Measurements from ENCODE around the gene CTSC. TPM values are rescaled to one million over a fixed set of nuclear protein-coding genes. Genes with fewer than 3 reads are reported as not detected.

CTSC gene
- total RNA-seq, 1 experiment from 2014 or later: 80.2 TPM

- no peaks in the 10 kb centered on the region for H3K36me3 ChIP-seq (ENCODE audit: control insufficient read depth, insufficient read depth, low read length)
- no peak for DNase-seq (ENCODE audit: low read depth, low spot score)
- intact Hi-C loops (cut with micrococcal nuclease; ENCODE audit: unreplicated experiment): no loop called here
- H3K4me3 ChIP-seq (ENCODE audit: low read depth in 2 of 2, low read length in 2 of 2): no peak overlapping the region
- POLR2A ChIA-PET: no interaction called here
- no peaks in the 10 kb centered on the region for H3K9me3 ChIP-seq (ENCODE audit: control insufficient read depth, insufficient read depth, low read depth, low read length)
- no TSS peak for BruUV-seq (replicated peaks)
- H3K27me3 ChIP-seq (ENCODE audit: control insufficient read depth, insufficient read depth, low read length): no peaks in the 10 kb centered on the region
- CTCF ChIA-PET: no interaction called here
- H3K27ac ChIP-seq (ENCODE audit: low read length): no peak overlapping the region
- in situ Hi-C loops (cut with HindIII; ENCODE audit: low pct_unique_long_range_greater_than_20kb, low sequenced_read_pairs): no loop called here
- H3K4me1 ChIP-seq (ENCODE audit: control insufficient read depth, insufficient read depth, low read length): peaks cover 2% of the 10 kb centered on the region; the same call in 1 of the 2 replicates
- no peak for ATAC-seq
- no peak for TF ChIP-seq TCF7L2 (IDR thresholded peaks at IDR 0.05; ENCODE audit: low read depth, low read length)
- TF ChIP-seq POLR2AphosphoS5 (IDR thresholded peaks at IDR 0.05; ENCODE audit: low read depth, low read length): no peak
- TF ChIP-seq SIN3A (IDR thresholded peaks at IDR 0.05; ENCODE audit: borderline replicate concordance, insufficient read depth, low read depth, low read length): no peak
- TF ChIP-seq, protein P1, sequence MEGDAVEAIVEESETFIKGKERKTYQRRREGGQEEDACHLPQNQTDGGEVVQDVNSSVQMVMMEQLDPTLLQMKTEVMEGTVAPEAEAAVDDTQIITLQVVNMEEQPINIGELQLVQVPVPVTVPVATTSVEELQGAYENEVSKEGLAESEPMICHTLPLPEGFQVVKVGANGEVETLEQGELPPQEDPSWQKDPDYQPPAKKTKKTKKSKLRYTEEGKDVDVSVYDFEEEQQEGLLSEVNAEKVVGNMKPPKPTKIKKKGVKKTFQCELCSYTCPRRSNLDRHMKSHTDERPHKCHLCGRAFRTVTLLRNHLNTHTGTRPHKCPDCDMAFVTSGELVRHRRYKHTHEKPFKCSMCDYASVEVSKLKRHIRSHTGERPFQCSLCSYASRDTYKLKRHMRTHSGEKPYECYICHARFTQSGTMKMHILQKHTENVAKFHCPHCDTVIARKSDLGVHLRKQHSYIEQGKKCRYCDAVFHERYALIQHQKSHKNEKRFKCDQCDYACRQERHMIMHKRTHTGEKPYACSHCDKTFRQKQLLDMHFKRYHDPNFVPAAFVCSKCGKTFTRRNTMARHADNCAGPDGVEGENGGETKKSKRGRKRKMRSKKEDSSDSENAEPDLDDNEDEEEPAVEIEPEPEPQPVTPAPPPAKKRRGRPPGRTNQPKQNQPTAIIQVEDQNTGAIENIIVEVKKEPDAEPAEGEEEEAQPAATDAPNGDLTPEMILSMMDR (IDR thresholded peaks at IDR 0.05): no peak
- TF ChIP-seq REST (IDR thresholded peaks at IDR 0.05; ENCODE audit: insufficient read depth in 1 of 2, low read depth in 2 of 2, low read length in 1 of 2): no peak
Observed at GRCh38 chr11:88315015-88315414, 22.5 kb downstream of the CTSC start.

DNA sequence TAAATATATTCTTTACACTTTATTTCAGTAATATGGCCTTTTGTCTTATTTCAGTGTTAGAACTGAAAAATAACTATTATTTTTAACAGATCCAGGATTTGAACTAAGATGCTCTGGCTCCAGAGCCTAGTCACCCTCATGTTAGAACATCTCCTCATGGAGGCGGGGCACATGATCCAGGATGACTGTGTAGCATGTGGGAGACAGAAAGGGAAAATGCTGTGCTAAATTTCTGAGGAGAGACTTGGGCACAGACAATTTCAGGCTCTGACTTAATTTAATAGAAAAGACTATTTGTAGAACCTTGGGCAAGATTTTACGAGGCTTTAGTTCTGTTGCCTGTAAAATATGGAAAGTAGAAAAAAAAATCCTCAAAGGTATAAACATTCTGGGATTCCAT, 24.1 kb downstream of the CTSC start:
- no peak for TF ChIP-seq TCF7L2 (IDR thresholded peaks at IDR 0.05; ENCODE audit: low read depth, low read length)
- no peak for TF ChIP-seq POLR2AphosphoS5 (IDR thresholded peaks at IDR 0.05; ENCODE audit: low read depth, low read length)
- no peaks in the 10 kb centered on the region for H3K4me1 ChIP-seq (ENCODE audit: control insufficient read depth, insufficient read depth, low read length)
- no peaks in the 10 kb centered on the region for H3K9me3 ChIP-seq (ENCODE audit: control insufficient read depth, insufficient read depth, low read depth, low read length)
- H3K27ac ChIP-seq (ENCODE audit: low read length): no peak overlapping the region
- intact Hi-C loops (cut with micrococcal nuclease; ENCODE audit: unreplicated experiment) (no loop called here), in situ Hi-C loops (cut with HindIII; ENCODE audit: low pct_unique_long_range_greater_than_20kb, low sequenced_read_pairs) (no loop called here)
- no peaks in the 10 kb centered on the region for H3K36me3 ChIP-seq (ENCODE audit: control insufficient read depth, insufficient read depth, low read length)
- DNase-seq (ENCODE audit: low read depth, low spot score) (no peak), ATAC-seq (no peak)
- POLR2A ChIA-PET: no interaction called here
- no peak overlapping the region for H3K4me3 ChIP-seq (ENCODE audit: low read depth in 2 of 2, low read length in 2 of 2)
- CTCF ChIA-PET: no interaction called here
- no peaks in the 10 kb centered on the region for H3K27me3 ChIP-seq (ENCODE audit: control insufficient read depth, insufficient read depth, low read length)
- no TSS peak for BruUV-seq (replicated peaks)

GRCh38 chr11:88312628-88313027, 24.9 kb downstream of the CTSC start:
- no TSS peak for BruUV-seq (replicated peaks)
- Histone ChIP-seq H3K36me3 (ENCODE audit: control insufficient read depth, insufficient read depth, low read length) (no peaks in the 10 kb centered on the region), H3K9me3 (ENCODE audit: control insufficient read depth, insufficient read depth, low read depth, low read length) (no peaks in the 10 kb centered on the region), H3K27ac (ENCODE audit: low read length) (no peak overlapping the region), H3K4me1 (ENCODE audit: control insufficient read depth, insufficient read depth, low read length) (no peaks in the 10 kb centered on the region), H3K4me3 (ENCODE audit: low read depth in 2 of 2, low read length in 2 of 2) (no peak overlapping the region), H3K27me3 (ENCODE audit: control insufficient read depth, insufficient read depth, low read length) (no peaks in the 10 kb centered on the region)
- CTCF ChIA-PET: no interaction called here
- POLR2A ChIA-PET: no interaction called here
- in situ Hi-C loops (cut with HindIII; ENCODE audit: low pct_unique_long_range_greater_than_20kb, low sequenced_read_pairs) (no loop called here), intact Hi-C loops (cut with micrococcal nuclease; ENCODE audit: unreplicated experiment) (no loop called here)
- no peak for DNase-seq (ENCODE audit: low read depth, low spot score)
- no peak for ATAC-seq
- no peak for TF ChIP-seq SIN3A (IDR thresholded peaks at IDR 0.05; ENCODE audit: borderline replicate concordance, insufficient read depth, low read depth, low read length)
- TF ChIP-seq POLR2AphosphoS5 (IDR thresholded peaks at IDR 0.05; ENCODE audit: low read depth, low read length): no peak
- TF ChIP-seq TCF7L2 (IDR thresholded peaks at IDR 0.05; ENCODE audit: low read depth, low read length): no peak
- TF ChIP-seq REST (IDR thresholded peaks at IDR 0.05; ENCODE audit: insufficient read depth in 1 of 2, low read depth in 2 of 2, low read length in 1 of 2): no peak
- TF ChIP-seq, protein P1 (IDR thresholded peaks at IDR 0.05): no peak
